ENCODE results near the gene IRF6. TPM values are rescaled to one million over a fixed set of nuclear protein-coding genes. Genes with fewer than 3 reads are reported as not detected.

Gene IRF6
- total and polyA plus RNA-seq, 2 experiments from 2014 or later, result 1.9 to 2.6 TPM

DNA sequence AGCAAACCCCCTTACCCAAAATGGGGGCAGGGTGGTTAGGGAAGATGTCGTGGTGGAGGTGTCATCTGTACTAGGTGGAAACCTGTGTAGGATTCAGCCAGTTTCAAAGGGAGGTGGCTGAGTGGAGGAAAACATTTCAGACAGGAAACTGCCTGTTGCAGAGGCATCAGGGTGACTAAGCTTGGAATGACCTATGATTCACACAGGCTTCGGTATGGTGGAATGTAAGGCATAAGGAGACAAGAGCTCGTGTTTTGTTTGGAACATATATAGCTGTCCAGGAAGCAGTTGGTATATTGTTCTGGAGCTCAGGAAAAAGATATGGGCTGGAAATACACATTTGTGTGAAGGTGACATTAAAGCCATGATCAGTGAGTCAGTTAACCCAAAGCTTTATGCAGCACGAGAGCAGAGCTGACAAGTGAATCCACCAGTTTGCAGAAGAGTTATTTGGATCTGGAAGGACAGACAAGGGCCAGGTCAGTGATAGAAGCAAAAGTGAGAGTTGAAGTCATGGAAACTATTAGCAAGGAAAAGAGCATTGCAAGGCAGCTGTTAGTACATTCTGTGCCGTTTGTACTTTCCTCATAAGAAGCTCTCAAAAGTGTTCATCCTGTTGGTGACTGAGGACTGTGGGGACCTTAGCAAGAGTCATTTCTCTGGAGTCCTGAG is 34.1 kb upstream of the IRF6 start:
- peak in 1 of 2 donors; percentile 94 for DNase-seq (ENCODE audit: low read depth in 1 of 2, low spot score in 1 of 2)
- Histone ChIP-seq H3K27me3 (no peaks in the 10 kb centered on the region), H3K9me3 (ENCODE audit: low read depth) (no peaks in the 10 kb centered on the region), H3K27ac (no peak overlapping the region), H3K4me1 (ENCODE audit: low read depth) (no peaks in the 10 kb centered on the region), H3K36me3 (peaks cover 72% of the 10 kb centered on the region), H3K4me3 (no peak overlapping the region)
- TF ChIP-seq, protein P1, sequence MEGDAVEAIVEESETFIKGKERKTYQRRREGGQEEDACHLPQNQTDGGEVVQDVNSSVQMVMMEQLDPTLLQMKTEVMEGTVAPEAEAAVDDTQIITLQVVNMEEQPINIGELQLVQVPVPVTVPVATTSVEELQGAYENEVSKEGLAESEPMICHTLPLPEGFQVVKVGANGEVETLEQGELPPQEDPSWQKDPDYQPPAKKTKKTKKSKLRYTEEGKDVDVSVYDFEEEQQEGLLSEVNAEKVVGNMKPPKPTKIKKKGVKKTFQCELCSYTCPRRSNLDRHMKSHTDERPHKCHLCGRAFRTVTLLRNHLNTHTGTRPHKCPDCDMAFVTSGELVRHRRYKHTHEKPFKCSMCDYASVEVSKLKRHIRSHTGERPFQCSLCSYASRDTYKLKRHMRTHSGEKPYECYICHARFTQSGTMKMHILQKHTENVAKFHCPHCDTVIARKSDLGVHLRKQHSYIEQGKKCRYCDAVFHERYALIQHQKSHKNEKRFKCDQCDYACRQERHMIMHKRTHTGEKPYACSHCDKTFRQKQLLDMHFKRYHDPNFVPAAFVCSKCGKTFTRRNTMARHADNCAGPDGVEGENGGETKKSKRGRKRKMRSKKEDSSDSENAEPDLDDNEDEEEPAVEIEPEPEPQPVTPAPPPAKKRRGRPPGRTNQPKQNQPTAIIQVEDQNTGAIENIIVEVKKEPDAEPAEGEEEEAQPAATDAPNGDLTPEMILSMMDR (IDR thresholded peaks at IDR 0.05; ENCODE audit: low read depth, low read length), result no peak

DNA sequence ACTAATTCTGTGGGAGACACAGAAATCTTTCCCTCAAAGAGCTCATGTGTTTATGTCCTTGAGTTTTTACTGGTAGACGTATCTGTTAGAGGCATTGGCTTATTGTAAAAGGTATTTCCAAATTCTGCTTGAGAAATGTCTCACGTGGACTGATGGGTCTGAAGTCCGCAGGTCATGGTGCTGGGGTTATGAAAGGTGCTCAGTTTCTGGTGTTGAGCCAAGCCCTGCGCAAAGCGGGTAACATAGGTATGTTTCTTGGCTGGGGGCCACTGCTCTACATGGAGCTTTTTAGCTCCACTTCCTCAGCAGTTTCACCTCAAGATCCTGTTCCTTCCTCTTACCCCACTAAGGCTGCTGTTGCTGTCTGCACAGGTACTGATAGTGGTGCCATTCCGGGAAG is 32.6 kb upstream of the IRF6 start:
- TF ChIP-seq, protein P1 (IDR thresholded peaks at IDR 0.05; ENCODE audit: low read depth, low read length), result no peak
- Histone ChIP-seq H3K9me3 (ENCODE audit: low read depth) (no peaks in the 10 kb centered on the region), H3K27ac (no peak overlapping the region), H3K27me3 (no peaks in the 10 kb centered on the region), H3K4me3 (no peak overlapping the region), H3K36me3 (peaks cover 76% of the 10 kb centered on the region), H3K4me1 (ENCODE audit: low read depth) (no peaks in the 10 kb centered on the region)
- DNase-seq (ENCODE audit: low read depth in 1 of 2, low spot score in 1 of 2), result no peak

DNA sequence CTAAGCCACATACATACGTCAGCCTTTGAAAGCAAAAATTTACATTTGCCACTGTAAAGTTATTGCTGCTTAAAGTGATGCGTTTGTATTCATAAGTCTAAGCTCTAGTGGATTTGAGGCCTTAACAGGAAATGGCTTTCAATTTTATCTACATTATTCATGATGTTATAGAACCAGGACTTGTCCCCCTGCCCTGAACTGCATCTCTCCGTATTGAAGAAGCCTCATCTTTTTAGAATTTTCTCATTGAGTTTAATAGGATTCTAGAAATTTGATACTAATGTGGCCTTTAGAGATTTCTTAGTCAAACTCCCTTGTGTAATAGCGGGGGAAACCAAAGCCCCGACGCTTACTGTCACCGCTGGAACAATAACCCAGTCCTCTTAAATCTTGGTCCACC is 31.7 kb upstream of the IRF6 start:
- H3K36me3 ChIP-seq, result peaks cover 79% of the 10 kb centered on the region
- H3K27ac ChIP-seq, result no peak overlapping the region
- no peak overlapping the region for H3K4me3 ChIP-seq
- TF ChIP-seq, protein P1 (IDR thresholded peaks at IDR 0.05; ENCODE audit: low read depth, low read length), result no peak
- no peak for DNase-seq (ENCODE audit: low read depth in 1 of 2, low spot score in 1 of 2)
- H3K9me3 ChIP-seq (ENCODE audit: low read depth), result no peaks in the 10 kb centered on the region
- H3K27me3 ChIP-seq, result no peaks in the 10 kb centered on the region
- no peaks in the 10 kb centered on the region for H3K4me1 ChIP-seq (ENCODE audit: low read depth)

DNA sequence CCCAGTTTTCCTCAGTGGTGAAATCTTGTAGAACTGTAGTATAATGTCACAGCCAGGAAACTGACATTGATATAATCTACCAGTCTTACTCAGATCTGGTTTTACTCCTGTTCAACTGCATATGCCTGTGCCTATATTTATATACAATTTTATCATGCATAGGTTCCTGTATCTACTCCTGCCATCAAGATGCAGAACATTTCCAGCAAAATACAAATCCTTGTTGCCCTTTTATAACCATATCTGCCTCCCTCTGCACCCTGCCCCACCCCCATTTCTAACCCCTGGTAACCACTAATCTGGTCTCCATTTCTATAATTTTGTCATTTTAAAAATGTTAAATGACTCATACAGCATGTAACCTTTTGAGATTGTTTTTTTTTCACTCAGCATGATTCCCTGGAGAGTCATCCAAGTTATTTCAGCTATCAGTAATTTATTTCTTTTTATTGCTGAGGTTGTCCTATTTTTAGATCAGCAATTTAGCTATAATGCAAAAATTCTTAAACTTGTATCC is 29.9 kb upstream of the IRF6 start:
- Histone ChIP-seq H3K36me3 (peaks cover 73% of the 10 kb centered on the region), H3K9me3 (ENCODE audit: low read depth) (no peaks in the 10 kb centered on the region), H3K4me1 (ENCODE audit: low read depth) (no peaks in the 10 kb centered on the region), H3K4me3 (no peak overlapping the region), H3K27ac (no peak overlapping the region), H3K27me3 (no peaks in the 10 kb centered on the region)
- DNase-seq (ENCODE audit: low read depth in 1 of 2, low spot score in 1 of 2), result peak in 1 of 2 donors; percentile 9
- TF ChIP-seq, protein P1 (IDR thresholded peaks at IDR 0.05; ENCODE audit: low read depth, low read length), result no peak

DNA sequence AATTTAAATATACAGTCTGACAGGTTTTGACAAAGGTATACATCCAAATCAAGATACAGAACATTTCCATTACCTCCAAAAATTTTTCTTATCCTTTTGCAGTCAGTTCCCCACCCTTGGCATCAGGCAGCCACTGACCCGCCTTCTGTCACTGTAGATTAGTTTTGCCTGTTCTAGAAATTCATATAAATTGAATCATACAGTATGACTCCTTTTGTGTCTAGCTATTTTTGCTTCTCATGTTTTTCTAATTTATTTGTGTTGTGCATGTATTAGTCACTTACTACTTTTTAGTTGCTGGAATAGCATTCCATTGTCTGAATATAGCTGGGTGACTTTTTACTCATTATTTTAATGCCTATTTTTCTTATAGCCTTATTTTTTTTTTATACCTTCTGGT is 25.7 kb upstream of the IRF6 start:
- no peak overlapping the region for H3K27ac ChIP-seq
- peaks cover 48% of the 10 kb centered on the region for H3K36me3 ChIP-seq

More for the DNA sequence above, 25.7 kb upstream of the IRF6 start:
- Histone ChIP-seq H3K4me1 (ENCODE audit: low read depth) (no peaks in the 10 kb centered on the region), H3K9me3 (ENCODE audit: low read depth) (no peaks in the 10 kb centered on the region), H3K27me3 (no peaks in the 10 kb centered on the region), H3K4me3 (no peak overlapping the region)
- TF ChIP-seq, protein P1 (IDR thresholded peaks at IDR 0.05; ENCODE audit: low read depth, low read length), result no peak
- DNase-seq (ENCODE audit: low read depth in 1 of 2, low spot score in 1 of 2), result no peak
